ENCODE data around the gene ZNF628.

The ZNF628 gene

GRCh38 chr19:55436847-55437246 is 39.6 kb upstream of the ZNF628 start:
- no peak overlapping the region for H3K4me3 ChIP-seq
- no peak overlapping the region for H3K27ac ChIP-seq
- no peak for DNase-seq (ENCODE audit: low spot score)
- no peak for TF ChIP-seq CTCF (IDR thresholded peaks at IDR 0.05)

GRCh38 chr19:55437410-55437809 is 39.0 kb upstream of the ZNF628 start:
- DNase-seq (ENCODE audit: low spot score), result no peak
- no peak overlapping the region for H3K27ac ChIP-seq
- no peak for TF ChIP-seq CTCF (IDR thresholded peaks at IDR 0.05)
- no peak overlapping the region for H3K4me3 ChIP-seq

- no peak overlapping the region for H3K27ac ChIP-seq
- no peak for TF ChIP-seq CTCF (IDR thresholded peaks at IDR 0.05)
Observed at GRCh38 chr19:55439052-55439451, 37.4 kb upstream of the ZNF628 start.

GRCh38 chr19:55440411-55441105 is 35.9 kb upstream of the ZNF628 start:
- DNase-seq (ENCODE audit: low spot score), result no peak
- no peak for TF ChIP-seq CTCF (IDR thresholded peaks at IDR 0.05)
- Histone ChIP-seq H3K27ac (no peak overlapping the region), H3K4me3 (no peak overlapping the region)

More at GRCh38 chr19:55439052-55439451, 37.4 kb upstream of the ZNF628 start:
- no peak overlapping the region for H3K4me3 ChIP-seq
- no peak for DNase-seq (ENCODE audit: low spot score)

GRCh38 chr19:55441319-55441691 is 35.1 kb upstream of the ZNF628 start:
- no peak for TF ChIP-seq CTCF (IDR thresholded peaks at IDR 0.05)
- Histone ChIP-seq H3K27ac (no peak overlapping the region), H3K4me3 (no peak overlapping the region)

GRCh38 chr19:55441692-55442321 is 34.6 kb upstream of the ZNF628 start:
- TF ChIP-seq CTCF (IDR thresholded peaks at IDR 0.05), result no peak
- DNase-seq (ENCODE audit: low spot score), result no peak
- H3K27ac ChIP-seq, result no peak overlapping the region
- no peak overlapping the region for H3K4me3 ChIP-seq

More at GRCh38 chr19:55441319-55441691, 35.1 kb upstream of the ZNF628 start:
- no peak for DNase-seq (ENCODE audit: low spot score)

Data from coronary artery (tissue), 2 donors.